ENCODE measurements around the gene PPP1R15B. TPM values are rescaled to one million over a fixed set of nuclear protein-coding genes. Genes with fewer than 3 reads are reported as not detected.

The PPP1R15B gene
- total RNA-seq, 2 experiments from 2014 or later: 72.6 to 79.2 TPM

GRCh38 chr1:204368996-204369726 lies 42.5 kb downstream of the PPP1R15B start:
- no TSS peak for BruUV-seq (replicated peaks)
- no peaks in the 10 kb centered on the region for H3K4me1 ChIP-seq (ENCODE audit: insufficient read depth, low read length, poor library complexity, severe bottlenecking)
- no peak overlapping the region for H3K4me3 ChIP-seq (ENCODE audit: low read depth, low read length, poor library complexity, severe bottlenecking)
- POLR2A ChIA-PET: no interaction called here
- no peaks in the 10 kb centered on the region for H3K9me3 ChIP-seq (ENCODE audit: low read length)
- no peak overlapping the region for H3K4me2 ChIP-seq (ENCODE audit: low read length)
- H2AFZ ChIP-seq (ENCODE audit: low read length): no peak overlapping the region
- no peak for DNase-seq (ENCODE audit: low spot score)
- H3K27ac ChIP-seq (ENCODE audit: low read depth, low read length, poor library complexity, severe bottlenecking): no peak overlapping the region
- no peaks in the 10 kb centered on the region for H3K36me3 ChIP-seq (ENCODE audit: insufficient read depth, low read length)
- CTCF ChIA-PET (ENCODE audit: unreplicated experiment): no interaction called here
- H3K9me2 ChIP-seq (ENCODE audit: insufficient read depth, low read length): no peaks in the 10 kb centered on the region
- intact Hi-C loops (cut with micrococcal nuclease; ENCODE audit: unreplicated experiment): no loop called here
- H4K20me1 ChIP-seq (ENCODE audit: insufficient read depth, low read length): no peaks in the 10 kb centered on the region
- TF ChIP-seq EZH2phosphoT487 (IDR thresholded peaks at IDR 0.05; ENCODE audit: borderline replicate concordance, low read depth, low read length) (no peak), CTCF (conservative IDR thresholded peaks at IDR 0.05; ENCODE audit: low read length) (no peak)
- no peaks in the 10 kb centered on the region for H3K79me2 ChIP-seq (ENCODE audit: insufficient read depth, low read depth, low read length)

GRCh38 chr1:204367956-204368355 lies 43.7 kb downstream of the PPP1R15B start:
- Histone ChIP-seq H3K79me2 (ENCODE audit: insufficient read depth, low read depth, low read length) (no peaks in the 10 kb centered on the region), H3K4me1 (ENCODE audit: insufficient read depth, low read length, poor library complexity, severe bottlenecking) (peaks cover 5% of the 10 kb centered on the region), H3K9me2 (ENCODE audit: insufficient read depth, low read length) (no peaks in the 10 kb centered on the region), H3K4me3 (ENCODE audit: low read depth, low read length, poor library complexity, severe bottlenecking) (no peak overlapping the region), H3K9me3 (ENCODE audit: low read length) (no peaks in the 10 kb centered on the region), H4K20me1 (ENCODE audit: insufficient read depth, low read length) (no peaks in the 10 kb centered on the region), H3K36me3 (ENCODE audit: insufficient read depth, low read length) (no peaks in the 10 kb centered on the region), H3K4me2 (ENCODE audit: low read length) (no peak overlapping the region), H2AFZ (ENCODE audit: low read length) (no peak overlapping the region), H3K27ac (ENCODE audit: low read depth, low read length, poor library complexity, severe bottlenecking) (no peak overlapping the region)
- TF ChIP-seq EZH2phosphoT487 (IDR thresholded peaks at IDR 0.05; ENCODE audit: borderline replicate concordance, low read depth, low read length) (no peak), CTCF (conservative IDR thresholded peaks at IDR 0.05; ENCODE audit: low read length) (no peak)
- no peak for DNase-seq (ENCODE audit: low spot score)
- no TSS peak for BruUV-seq (replicated peaks)
- ChIA-PET POLR2A (no interaction called here), CTCF (ENCODE audit: unreplicated experiment) (no interaction called here)
- intact Hi-C loops (cut with micrococcal nuclease; ENCODE audit: unreplicated experiment): no loop called here

GRCh38 chr1:204367193-204367858 lies 44.3 kb downstream of the PPP1R15B start:
- H3K79me2 ChIP-seq (ENCODE audit: insufficient read depth, low read depth, low read length): no peaks in the 10 kb centered on the region
- no peaks in the 10 kb centered on the region for H3K9me3 ChIP-seq (ENCODE audit: low read length)
- peaks cover 5% of the 10 kb centered on the region for H3K4me1 ChIP-seq (ENCODE audit: insufficient read depth, low read length, poor library complexity, severe bottlenecking)
- H4K20me1 ChIP-seq (ENCODE audit: insufficient read depth, low read length): no peaks in the 10 kb centered on the region
- intact Hi-C loops (cut with micrococcal nuclease; ENCODE audit: unreplicated experiment): no loop called here
- H3K27ac ChIP-seq (ENCODE audit: low read depth, low read length, poor library complexity, severe bottlenecking): no peak overlapping the region
- BruUV-seq (replicated peaks): no TSS peak
- no peak overlapping the region for H2AFZ ChIP-seq (ENCODE audit: low read length)
- no peaks in the 10 kb centered on the region for H3K9me2 ChIP-seq (ENCODE audit: insufficient read depth, low read length)
- CTCF ChIA-PET (ENCODE audit: unreplicated experiment): no interaction called here
- POLR2A ChIA-PET: no interaction called here
- H3K4me2 ChIP-seq (ENCODE audit: low read length): no peak overlapping the region
- H3K4me3 ChIP-seq (ENCODE audit: low read depth, low read length, poor library complexity, severe bottlenecking): no peak overlapping the region
- H3K36me3 ChIP-seq (ENCODE audit: insufficient read depth, low read length): no peaks in the 10 kb centered on the region
- no peak for TF ChIP-seq EZH2phosphoT487 (IDR thresholded peaks at IDR 0.05; ENCODE audit: borderline replicate concordance, low read depth, low read length)
- no peak for TF ChIP-seq CTCF (conservative IDR thresholded peaks at IDR 0.05; ENCODE audit: low read length)
- DNase-seq (ENCODE audit: low spot score): no peak
